GM12878 (cell line): ENCODE data around the gene SDCCAG8.

Source experiments
- E4F1 ChIP-seq: fragments of 450-650 bp; IDR thresholded peaks from 2 replicates; pipeline ENCODE4 v1.6.1; 2018; ENCODE audit warnings: borderline replicate concordance, mild to moderate bottlenecking; ENCODE audit not compliant: partially characterized antibody
- POLR2AphosphoS2 ChIP-seq: IDR thresholded peaks from 2 replicates; pipeline ENCODE4 v1.6.1; 2011; ENCODE audit warnings: low read depth, mild to moderate bottlenecking, low read length, improper control_type of control experiment, moderate library complexity
- RFX5 ChIP-seq: IDR thresholded peaks from 2 replicates; pipeline ENCODE4 v1.6.1; 2011; ENCODE audit warnings: low read depth, low read length, improper control_type of control experiment

- TF ChIP-seq RFX5: no peak
- TF ChIP-seq E4F1: no peak
- no peak for TF ChIP-seq POLR2AphosphoS2
These were observed 32.2 kb downstream of the SDCCAG8 start for GRCh38 chr1:243288062-243288461.
